Measurements from ENCODE around the gene BAG5.
"Not testable (repeated sequence)": the region's sequence is repeated elsewhere in the genome, so short reads cannot be mapped to it uniquely, and the experiment has no call there.

The BAG5 gene

GRCh38 chr14:103562429-103563225, at the start of gene BAG5, which contains the start of gene COA8:
Gene BAG5, minus strand, starts transcription at chr14:103562657. Its CDS starts 1,493 bp downstream, at chr14:103561164.
Gene COA8, plus strand, starts transcription at chr14:103562960. Its CDS starts 42 bp downstream, at chr14:103563002.
- peak; percentile 85 for ATAC-seq

GRCh38 chr14:103611215-103611614, 48.8 kb upstream of the BAG5 start:
- ATAC-seq (no peak), DNase-seq (no peak)

More at GRCh38 chr14:103562429-103563225, at the start of gene BAG5, which contains the start of gene COA8:
- peak; percentile 91 for DNase-seq

DNA sequence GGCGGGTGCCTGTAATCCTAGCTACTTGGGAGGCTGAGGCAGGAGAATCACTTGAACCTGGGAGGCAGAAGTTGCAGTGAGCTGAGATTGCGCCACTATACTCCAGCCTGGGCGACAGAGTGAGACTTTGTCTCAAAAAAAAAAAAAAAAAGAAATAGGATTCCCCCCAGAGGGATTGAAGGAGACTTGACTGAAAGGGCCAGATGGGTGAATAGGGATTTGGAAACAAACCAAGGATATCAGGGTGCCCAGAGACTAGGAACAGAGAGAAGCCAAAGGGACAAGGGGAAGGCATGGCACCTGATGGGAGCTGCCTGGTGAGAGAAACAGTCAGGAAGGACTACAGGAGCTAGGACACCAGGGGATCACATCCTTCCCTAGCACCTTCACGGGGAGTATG, 46.6 kb upstream of the BAG5 start:
- ATAC-seq, DNase-seq: not testable (repeated sequence)

DNA sequence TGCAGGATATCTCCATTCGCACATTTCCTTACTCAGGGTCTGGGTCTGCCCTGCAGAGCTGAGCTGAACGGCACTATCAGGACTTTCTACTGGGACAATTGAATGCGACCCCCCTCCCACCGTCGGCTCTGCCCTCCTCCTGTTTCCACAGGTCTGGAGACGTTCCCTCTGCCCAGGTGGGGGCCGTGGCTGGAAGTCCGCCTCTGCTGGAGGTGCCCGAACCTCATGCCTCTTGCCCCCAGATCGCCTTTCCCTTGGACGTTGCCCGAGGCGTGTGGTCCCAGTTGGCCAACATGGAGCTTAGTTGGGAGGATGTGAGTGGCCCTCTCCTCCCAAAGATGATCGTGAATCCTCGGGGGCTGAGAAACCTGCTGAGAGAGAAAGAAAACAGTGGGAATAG, 45.4 kb upstream of the BAG5 start:
- ATAC-seq (no peak), DNase-seq (no peak)

- DNase-seq, result peak; percentile 63
Observed at GRCh38 chr14:103606963-103607668, 44.7 kb upstream of the BAG5 start.

DNA sequence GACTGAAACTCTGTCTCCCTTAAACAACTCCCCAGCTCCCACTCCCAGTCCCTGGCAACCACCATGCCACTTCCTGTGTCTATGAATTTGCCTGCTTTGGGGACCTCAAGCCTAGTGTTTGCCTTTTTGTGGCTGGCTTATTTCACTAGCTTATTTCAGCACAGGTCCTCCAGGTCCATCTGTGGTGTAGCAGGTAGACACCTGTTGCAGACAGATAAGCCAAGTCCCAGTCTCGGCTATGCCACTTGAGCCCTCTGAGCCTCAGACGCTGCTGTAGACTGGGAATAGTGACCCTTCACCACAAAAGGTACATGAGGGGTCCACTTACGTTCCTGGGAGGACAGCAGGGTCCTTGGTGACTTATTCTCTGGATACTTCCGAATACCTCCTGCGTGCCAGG, 42.2 kb upstream of the BAG5 start:
- ATAC-seq, result no peak
- DNase-seq, result no peak

More at GRCh38 chr14:103606963-103607668, 44.7 kb upstream of the BAG5 start:
- peak; percentile 72 for ATAC-seq

- DNase-seq (no peak), ATAC-seq (no peak)
Observed at GRCh38 chr14:103600503-103600902, 38.0 kb upstream of the BAG5 start.

DNA sequence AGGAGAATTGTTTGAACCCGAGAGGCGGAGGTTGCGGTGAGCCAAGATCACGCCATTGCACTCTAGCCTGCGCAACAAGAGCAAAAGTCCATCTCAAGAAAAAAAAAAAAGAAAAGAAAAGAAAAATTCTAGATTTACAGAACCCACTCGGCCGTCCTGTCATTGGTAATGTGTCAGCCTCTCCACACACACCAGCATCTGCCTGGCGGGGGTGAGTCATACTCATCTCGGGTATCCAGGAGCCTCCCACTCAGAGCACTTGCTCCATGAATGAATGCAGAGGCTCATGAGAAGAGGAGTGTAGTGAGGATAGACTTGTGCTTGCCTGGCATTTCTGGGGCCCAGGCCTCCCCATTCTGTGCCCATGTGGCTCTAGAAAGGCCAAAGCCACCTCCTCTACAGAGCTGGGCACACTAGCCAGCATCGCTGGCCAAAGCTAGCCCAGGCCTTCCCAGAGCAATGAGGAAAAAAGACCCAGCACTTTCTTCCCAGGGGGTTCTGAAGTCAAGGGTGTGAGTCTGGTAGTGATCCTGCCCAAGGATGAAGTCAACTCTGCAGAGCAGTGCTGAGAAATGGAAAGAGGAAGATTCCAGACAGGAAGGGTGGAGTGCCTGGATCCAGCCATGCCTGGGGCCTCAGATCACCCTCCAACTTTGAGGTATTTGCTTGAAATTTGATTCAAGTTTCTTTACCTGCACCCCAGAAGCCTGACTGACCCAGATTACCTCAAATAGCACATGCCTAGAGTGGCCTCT, 35.3 kb upstream of the BAG5 start:
- DNase-seq, result peak; percentile 8
- ATAC-seq, result peak; percentile 72

DNA sequence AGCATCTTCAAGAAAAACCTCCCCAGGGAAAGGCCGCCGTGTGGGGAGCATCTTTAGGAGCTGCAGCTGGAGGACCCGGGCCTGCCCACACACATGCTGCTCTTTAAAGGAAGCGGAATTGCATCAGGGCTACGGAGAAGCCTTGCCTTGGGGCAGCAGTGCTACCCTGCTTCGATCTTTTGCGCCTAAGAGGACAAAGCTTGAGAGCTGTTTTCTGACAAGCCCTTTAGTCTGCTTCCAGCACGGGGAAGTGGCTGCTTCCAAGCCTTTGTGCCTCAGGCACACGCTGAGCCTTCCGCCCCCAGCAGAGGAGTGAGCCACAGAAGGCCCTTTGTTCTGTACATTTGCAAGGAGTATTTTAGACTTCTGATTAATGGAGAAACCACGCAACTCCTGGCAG, 31.8 kb upstream of the BAG5 start:
- ATAC-seq (no peak), DNase-seq (no peak)

- ATAC-seq (no peak), DNase-seq (no peak)
Observed at GRCh38 chr14:103593577-103593976, 31.1 kb upstream of the BAG5 start.

GRCh38 chr14:103584326-103584915, 22.0 kb upstream of the BAG5 start:
- no peak for DNase-seq
- ATAC-seq, result no peak

GRCh38 chr14:103581954-103582703, 19.7 kb upstream of the BAG5 start:
- DNase-seq (no peak), ATAC-seq (no peak)

DNA sequence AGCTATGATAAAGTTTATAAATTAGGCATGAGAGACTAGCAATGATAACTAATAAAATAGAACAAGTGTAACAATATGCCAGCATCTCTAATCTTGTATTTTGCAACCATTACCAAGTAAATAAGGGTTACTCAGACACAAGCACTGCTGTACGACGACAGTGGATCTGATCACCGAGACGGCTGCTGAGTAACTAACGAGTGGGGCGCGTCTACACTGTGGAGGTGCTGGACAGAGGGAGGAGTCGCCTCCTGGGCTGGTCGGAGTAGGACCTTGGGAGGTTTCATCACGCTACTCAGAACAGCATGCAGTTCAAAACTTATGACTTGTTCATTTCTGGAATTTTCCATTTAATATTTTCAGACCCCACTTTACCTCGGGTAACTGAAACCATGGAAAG, 18.7 kb upstream of the BAG5 start:
- ATAC-seq (no peak), DNase-seq (no peak)

GRCh38 chr14:103578401-103579075, 16.1 kb upstream of the BAG5 start:
- no peak for ATAC-seq
- DNase-seq, result no peak

GRCh38 chr14:103576371-103577024, 14.0 kb upstream of the BAG5 start:
- ATAC-seq, result no peak
- DNase-seq, result no peak

DNA sequence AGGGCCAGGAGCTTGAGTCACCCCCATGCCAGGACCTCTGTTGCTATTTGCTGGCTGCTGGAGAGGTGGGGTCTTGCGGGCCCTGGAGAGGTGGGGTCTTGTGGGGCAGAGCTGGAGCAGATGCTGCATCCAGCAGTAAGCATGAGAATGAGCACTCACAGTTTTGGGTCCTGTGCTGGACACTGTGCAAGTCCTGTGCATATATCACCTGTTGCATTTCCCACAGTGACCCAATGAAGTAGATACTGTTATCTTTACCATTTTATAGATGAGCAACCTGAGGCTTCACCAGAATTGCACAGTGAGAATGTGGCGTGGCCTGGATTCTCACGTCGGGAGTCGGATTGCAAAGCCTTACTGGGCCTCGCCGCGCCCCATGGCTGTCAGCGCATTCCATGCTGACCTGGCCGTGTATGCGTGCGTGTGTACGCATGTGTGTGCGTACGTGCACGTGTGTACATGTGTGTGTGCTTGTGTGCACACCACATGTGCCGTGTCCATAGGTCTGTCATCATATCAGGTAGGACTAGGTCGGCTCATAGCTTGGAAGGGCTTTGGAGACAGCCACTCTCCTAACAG, 12.3 kb upstream of the BAG5 start:
- DNase-seq, result no peak
- ATAC-seq, result peak; percentile 23

GRCh38 chr14:103574104-103574503, 11.6 kb upstream of the BAG5 start:
- DNase-seq (no peak), ATAC-seq (no peak)

GRCh38 chr14:103569408-103569807, 7.0 kb upstream of the BAG5 start:
- no peak for DNase-seq
- ATAC-seq, result no peak

DNA sequence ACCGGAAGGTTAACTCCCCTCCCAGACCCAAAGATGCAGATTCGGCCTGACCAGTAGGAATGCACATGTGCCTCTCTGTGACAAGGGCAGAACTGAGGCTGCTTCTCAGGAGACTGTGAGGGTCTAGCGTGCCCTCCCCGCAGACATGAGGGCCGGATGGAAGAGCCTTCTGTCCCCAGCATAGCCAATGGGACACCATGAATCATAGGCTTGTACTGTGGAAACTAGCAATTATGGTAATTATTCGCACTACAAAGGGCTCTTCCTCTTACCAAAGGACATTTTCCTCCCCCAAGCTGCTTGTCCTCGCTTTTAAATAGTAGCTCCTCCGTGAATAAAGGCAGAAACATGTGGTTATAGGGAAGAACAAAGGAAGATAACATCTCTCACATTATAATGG, 6.5 kb upstream of the BAG5 start:
- DNase-seq (no peak), ATAC-seq (no peak)
